Kidney tubule cell (primary cell): ENCODE results near the gene CLDND2.

Source experiments
- DNase-seq: peaks from one replicate; pipeline ENCODE4 v3.0.0-alpha.2; 2018; ENCODE audit warnings: low spot score

Gene CLDND2

GRCh38 chr19:51354742-51355148 is 14.1 kb downstream of the CLDND2 start:
- no peak for DNase-seq

- no peak for DNase-seq
Observed at GRCh38 chr19:51354103-51354741, 14.6 kb downstream of the CLDND2 start.

- DNase-seq = no peak
Observed at GRCh38 chr19:51352783-51353360, 15.9 kb downstream of the CLDND2 start.

GRCh38 chr19:51351266-51351990 is 17.4 kb downstream of the CLDND2 start:
- no peak for DNase-seq

- peak; percentile 9 for DNase-seq
Observed at GRCh38 chr19:51347209-51347928, 21.4 kb downstream of the CLDND2 start.

GRCh38 chr19:51346742-51347141 is 22.1 kb downstream of the CLDND2 start:
- no peak for DNase-seq

- DNase-seq = no peak
Observed at GRCh38 chr19:51345076-51345620, 23.7 kb downstream of the CLDND2 start.

DNA sequence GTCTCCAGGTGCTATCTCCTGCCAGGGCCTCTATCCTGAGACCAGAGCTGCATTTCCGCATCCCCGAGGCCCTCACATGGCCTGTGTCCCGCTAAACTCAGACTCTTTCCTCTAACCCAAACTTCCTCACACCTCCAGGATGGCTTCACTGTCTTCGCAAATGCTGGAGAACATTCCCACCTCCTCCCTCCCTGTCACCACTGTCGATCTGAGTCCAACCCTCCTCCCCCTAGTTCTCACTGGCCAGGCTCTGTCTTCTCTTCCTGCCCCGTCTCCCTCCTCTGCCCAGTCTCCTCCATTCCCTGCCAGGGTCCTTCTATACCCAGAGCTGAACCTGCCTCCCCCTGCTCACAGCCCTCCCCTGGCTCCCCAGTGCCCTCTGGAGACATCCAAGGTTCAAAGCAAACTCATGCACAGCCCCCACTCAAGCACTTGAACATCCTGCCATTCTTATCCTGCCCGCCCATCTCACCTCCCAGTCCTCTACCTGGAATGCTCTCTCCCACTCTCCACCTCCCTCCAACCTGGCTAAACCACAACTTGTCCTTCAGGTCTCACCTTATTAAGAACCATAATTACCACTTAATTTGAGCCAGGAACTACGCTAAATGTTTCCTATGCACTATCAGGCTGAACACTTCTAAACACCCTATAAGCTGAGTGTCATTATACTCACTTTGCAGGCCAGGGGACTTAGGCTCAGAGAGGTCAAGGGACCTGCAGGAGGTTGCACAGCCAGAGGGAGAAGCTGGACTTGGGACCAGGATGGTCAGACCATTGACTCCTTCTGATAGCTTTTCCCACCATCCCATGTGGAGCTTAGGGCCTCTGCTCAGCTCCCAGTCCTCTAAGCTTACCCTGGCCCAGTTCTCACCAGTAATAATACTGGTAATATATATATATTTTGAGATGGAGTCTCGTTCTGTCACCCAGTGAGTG is 25.9 kb downstream of the CLDND2 start:
- DNase-seq = no peak

DNA sequence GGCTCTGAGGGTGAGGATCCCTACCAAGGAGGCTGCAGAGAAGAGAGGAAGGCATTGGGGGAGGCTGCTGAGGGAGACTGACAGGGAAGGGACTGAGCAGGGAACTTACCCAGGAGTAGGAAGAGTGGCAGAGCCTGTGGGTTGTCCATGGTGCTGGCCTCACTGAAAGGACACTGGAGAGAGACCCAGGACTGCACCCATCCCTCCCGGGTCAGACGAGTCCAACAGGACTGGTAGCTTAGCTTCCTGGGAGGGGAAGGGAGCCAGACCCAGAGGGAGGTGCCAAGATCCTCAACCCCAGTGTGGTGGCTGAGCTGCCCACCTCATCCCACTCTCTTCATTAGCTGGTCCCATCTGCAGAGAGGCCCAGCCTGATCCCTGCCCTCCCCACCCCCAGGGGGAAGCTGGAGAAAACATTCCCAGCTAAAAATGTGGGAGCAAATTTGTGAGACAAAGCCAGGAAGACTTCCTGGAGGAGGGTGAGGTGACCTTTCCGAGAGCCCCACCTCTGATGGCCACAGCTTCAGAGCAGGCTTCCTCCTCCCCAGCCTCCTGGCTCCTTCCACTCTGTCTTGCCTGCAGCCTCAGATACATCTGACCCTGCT is 26.7 kb downstream of the CLDND2 start, which contains the start of gene VSIG10L:
Gene VSIG10L (minus strand): TSS at position 164 of the 605 bp plus-strand sequence. CDS start 15 bp downstream, at position 149.
- DNase-seq = no peak

DNA sequence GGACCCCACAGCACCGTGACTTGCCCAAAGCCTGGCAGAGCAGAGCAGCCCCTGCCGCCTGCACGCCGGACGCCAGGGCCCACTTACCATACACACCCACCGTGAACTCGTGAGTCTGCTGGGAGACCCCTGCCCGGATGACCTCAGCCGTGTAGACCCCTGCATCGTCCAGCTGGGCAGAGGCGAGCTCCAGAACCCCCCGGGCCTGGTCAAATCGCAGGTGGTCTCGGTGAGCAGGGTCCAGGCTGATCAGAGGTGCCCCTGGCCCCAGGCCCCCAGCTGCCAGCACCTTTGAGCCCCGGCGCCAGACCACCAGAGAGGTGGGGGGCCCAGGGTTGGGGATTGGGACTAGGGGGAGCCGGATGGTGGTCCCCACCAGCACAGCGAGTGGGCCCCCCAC is 27.7 kb downstream of the CLDND2 start:
- no peak for DNase-seq

- peak; percentile 97 for DNase-seq
Observed at GRCh38 chr19:51339687-51340656, 28.8 kb downstream of the CLDND2 start.

DNA sequence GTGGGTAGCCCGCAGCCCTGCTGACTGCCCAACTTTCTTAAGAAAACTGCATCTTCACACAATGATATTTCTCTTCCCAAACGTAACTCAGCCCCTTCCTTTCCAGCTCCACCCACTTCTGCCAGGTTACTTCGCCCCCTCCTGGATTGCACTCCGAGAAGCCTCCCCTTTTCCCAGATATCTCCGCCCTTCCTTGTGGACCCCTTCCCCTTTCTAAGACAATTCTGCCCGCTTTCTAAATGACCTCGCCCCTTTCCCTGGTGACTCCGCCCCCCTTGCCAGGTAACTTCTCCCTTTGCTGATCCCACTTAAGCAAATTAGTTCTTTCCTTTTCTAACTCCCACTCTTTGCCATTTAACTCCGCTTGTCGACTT is 29.5 kb downstream of the CLDND2 start:
- DNase-seq = no peak

- peak; percentile 75 for DNase-seq
Observed at GRCh38 chr19:51338563-51339312, 30.1 kb downstream of the CLDND2 start.

GRCh38 chr19:51337861-51338562 is 30.8 kb downstream of the CLDND2 start:
- DNase-seq = no peak

- DNase-seq = no peak
Observed at GRCh38 chr19:51337141-51337860, 31.5 kb downstream of the CLDND2 start.

DNA sequence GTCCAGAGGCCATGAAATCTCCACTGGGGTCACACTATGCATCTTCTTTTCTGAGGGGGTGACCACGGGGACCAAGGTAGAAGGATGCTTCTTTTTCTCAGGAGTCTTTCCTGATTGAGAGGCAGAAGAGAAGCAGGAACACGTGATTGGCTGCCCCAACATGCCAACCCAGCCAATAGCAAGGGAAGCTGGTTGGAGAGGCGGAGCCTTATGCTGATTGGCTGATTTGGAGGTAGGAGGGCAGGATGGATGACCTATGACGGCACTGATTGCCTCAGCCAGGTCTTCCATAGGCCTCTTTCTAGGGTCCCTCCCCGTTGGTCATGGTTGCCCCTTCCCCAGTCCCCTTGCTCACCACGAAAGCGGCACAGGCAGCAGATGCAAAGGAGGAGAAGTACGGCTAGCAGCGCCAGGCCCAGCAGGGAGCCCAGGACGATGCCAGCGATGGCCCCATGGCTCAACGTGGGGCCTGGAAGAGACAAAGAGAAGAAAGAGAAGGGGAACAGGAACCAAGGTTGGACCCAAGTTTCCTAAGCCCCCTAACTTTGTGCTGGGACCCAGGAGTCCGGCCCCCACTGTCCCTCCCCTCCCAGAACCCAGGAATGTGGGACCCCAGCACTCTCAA is 34.9 kb downstream of the CLDND2 start:
- no peak for DNase-seq

- DNase-seq = no peak
Observed at GRCh38 chr19:51331716-51332115, 37.1 kb downstream of the CLDND2 start.
